H1 (cell line): ENCODE measurements around the gene ZNF592. TPM values are rescaled to one million over a fixed set of nuclear protein-coding genes. Genes with fewer than 3 reads are reported as not detected.

Experiments
- CTCF ChIA-PET: fragments of 300-600 bp; sonication (Branson Sonifier 250); formaldehyde crosslinking; loops from one replicate; lab custom pipeline; 2021; ENCODE audit not compliant: partially characterized antibody; lab: Charles Lee
- POLR2A ChIA-PET: fragments of 300-600 bp; sonication (Branson Sonifier 250); formaldehyde crosslinking; loops from one replicate; lab custom pipeline; 2021; ENCODE audit warnings: inconsistent platforms; ENCODE audit not compliant: partially characterized antibody; lab: Charles Lee
- DNase-seq, 2 experiments: peaks; one replicate each; pipeline versions ENCODE4 v3.0.0 to v3.0.0-alpha.2; 2010 to 2022; ENCODE audit warnings: low spot score in 2 of 2, low read depth in 1 of 2, mixed read lengths in 1 of 2
- FAIRE-seq: peaks from 2 replicates; lab custom pipeline; 2011; peaks lifted over from hg19 to GRCh38; lab: Jason Lieb, UNC
- H2AFZ ChIP-seq: 2 replicates; pipeline ENCODE4 v1.8.1; 2012; ENCODE audit warnings: low read length, inconsistent platforms
- H2AK5ac ChIP-seq: 2 replicates; pipeline ENCODE4 v1.6.1; 2013; ENCODE audit warnings: low read depth, low read length
- H2BK120ac ChIP-seq: replicated peaks from 2 replicates; pipeline ENCODE3; 2013; ENCODE audit warnings: low read depth, low read length, inconsistent platforms
- H2BK12ac ChIP-seq: 2 replicates; pipeline ENCODE4 v1.6.1; 2013; ENCODE audit warnings: low read depth, low read length
- H2BK15ac ChIP-seq: 2 replicates; pipeline ENCODE4 v1.6.1; 2013; ENCODE audit warnings: low read length
- H2BK20ac ChIP-seq: 2 replicates; pipeline ENCODE4 v1.6.1; 2013; ENCODE audit warnings: low read length
- H2BK5ac ChIP-seq: 2 replicates; pipeline ENCODE4 v1.6.1; 2013; ENCODE audit warnings: low read depth, low read length
- H3K14ac ChIP-seq: 2 replicates; pipeline ENCODE4 v1.6.1; 2013; ENCODE audit warnings: inconsistent platforms; ENCODE audit not compliant: insufficient read length
- H3K18ac ChIP-seq: 2 replicates; pipeline ENCODE4 v1.6.1; 2013; ENCODE audit warnings: low read length; ENCODE audit errors: extremely low read depth
- H3K23ac ChIP-seq: 2 replicates; pipeline ENCODE4 v1.6.1; 2013; ENCODE audit warnings: inconsistent platforms; ENCODE audit not compliant: insufficient read length
- H3K23me2 ChIP-seq: 2 replicates; pipeline ENCODE4 v1.6.1; 2013; ENCODE audit warnings: low read depth, low read length
- H3K27ac ChIP-seq: 2 replicates; pipeline ENCODE4 v1.6.1; 2011; ENCODE audit warnings: low read depth, low read length, inconsistent platforms
- H3K27me3 ChIP-seq, 4 experiments: replicated peaks in 1 of 4; 1 replicate in 1 of 4; 2 replicates in 3 of 4; pipeline versions ENCODE4 v1.6.1 to v1.8.1; 2011 to 2013; ENCODE audit warnings: low read length in 3 of 4, mild to moderate bottlenecking in 3 of 4, inconsistent platforms in 2 of 4, mixed read lengths in 2 of 4, moderate library complexity in 1 of 4; ENCODE audit not compliant: control insufficient read depth in 3 of 4, insufficient read depth in 3 of 4; ENCODE audit errors: extremely low read depth in 1 of 4
- H3K36me3 ChIP-seq, 4 experiments: 2 replicates each; pipeline versions ENCODE4 v1.6.1 to v1.8.1; 2011 to 2013; ENCODE audit warnings: mild to moderate bottlenecking in 4 of 4, low read length in 3 of 4, moderate library complexity in 2 of 4, control low read depth in 1 of 4, inconsistent platforms in 1 of 4; ENCODE audit not compliant: insufficient read depth in 4 of 4, control insufficient read depth in 2 of 4
- H3K4ac ChIP-seq: replicated peaks from 2 replicates; pipeline ENCODE3; 2013; ENCODE audit warnings: low read length, low read depth, mixed read lengths, inconsistent platforms; ENCODE audit not compliant: insufficient read length
- H3K4me1 ChIP-seq, 4 experiments: replicated peaks in 1 of 4; 1 replicate in 1 of 4; 2 replicates in 3 of 4; pipeline versions ENCODE4 v1.6.1 to v1.8.1; 2011 to 2013; ENCODE audit warnings: low read length in 3 of 4, inconsistent platforms in 2 of 4, mixed read lengths in 1 of 4; ENCODE audit not compliant: insufficient read depth in 4 of 4, control insufficient read depth in 3 of 4
- H3K4me2 ChIP-seq, 2 experiments: 2 replicates each; pipeline versions ENCODE4 v1.6.1 to v1.8.1; 2011 to 2013; ENCODE audit warnings: low read depth in 2 of 2, low read length in 2 of 2, control low read depth in 1 of 2, inconsistent platforms in 1 of 2, mild to moderate bottlenecking in 1 of 2; ENCODE audit not compliant: insufficient read depth in 1 of 2
- H3K4me3 ChIP-seq, 4 experiments: fragments of 200-600, 300-600 bp in 1 of 4; sonication (generic), shearing (Covaris generic), sonication (Bioruptor Twin) in 1 of 4; 2 replicates each; pipeline versions ENCODE4 v1.5.1 to v1.8.1; 2011 to 2016; ENCODE audit warnings: low read length in 4 of 4, low read depth in 3 of 4, control low read depth in 2 of 4, inconsistent platforms in 2 of 4, mild to moderate bottlenecking in 2 of 4, mixed read lengths in 1 of 4, moderate library complexity in 1 of 4; ENCODE audit not compliant: insufficient read depth in 2 of 4; ENCODE audit errors: extremely low read depth in 1 of 4
- H3K56ac ChIP-seq: replicated peaks from 2 replicates; pipeline ENCODE3; 2013; ENCODE audit warnings: low read depth, mild to moderate bottlenecking, mixed read lengths, low read length, inconsistent platforms; ENCODE audit not compliant: insufficient read length
- H3K79me1 ChIP-seq: 2 replicates; pipeline ENCODE4 v1.6.1; 2013; ENCODE audit warnings: low read depth, low read length, control low read depth
- H3K79me2 ChIP-seq, 2 experiments: 2 replicates each; pipeline versions ENCODE4 v1.6.1 to v1.8.1; 2012 to 2013; ENCODE audit warnings: low read length in 2 of 2, mild to moderate bottlenecking in 2 of 2, inconsistent platforms in 1 of 2; ENCODE audit not compliant: insufficient read depth in 2 of 2, control insufficient read depth in 1 of 2
- H3K9ac ChIP-seq, 4 experiments: replicated peaks in 1 of 4; 1 replicate in 1 of 4; 2 replicates in 3 of 4; pipeline versions ENCODE4 v1.6.1 to v1.8.1; 2011 to 2013; ENCODE audit warnings: low read depth in 3 of 4, low read length in 3 of 4, control low read depth in 2 of 4, mild to moderate bottlenecking in 2 of 4, moderate library complexity in 2 of 4, inconsistent platforms in 1 of 4; ENCODE audit errors: extremely low read depth in 1 of 4
- H3K9me3 ChIP-seq, 2 experiments: 2 replicates each; pipeline versions ENCODE4 v1.6.1 to v1.8.1; 2012 to 2013; ENCODE audit warnings: mild to moderate bottlenecking in 2 of 2, moderate library complexity in 2 of 2, control low read depth in 1 of 2, inconsistent platforms in 1 of 2, low read depth in 1 of 2, low read length in 1 of 2, mixed read lengths in 1 of 2; ENCODE audit not compliant: insufficient read depth in 2 of 2
- H4K20me1 ChIP-seq, 2 experiments: replicated peaks in 1 of 2; 2 replicates each; pipeline versions ENCODE3 to v1.8.1; 2011 to 2013; ENCODE audit warnings: inconsistent platforms in 2 of 2, low read length in 2 of 2, mild to moderate bottlenecking in 1 of 2; ENCODE audit not compliant: insufficient read depth in 2 of 2, control insufficient read depth in 1 of 2
- H4K5ac ChIP-seq: 2 replicates; pipeline ENCODE4 v1.6.1; 2013; ENCODE audit warnings: low read length, low read depth, mixed read lengths, inconsistent platforms; ENCODE audit not compliant: insufficient read length
- H4K8ac ChIP-seq: 2 replicates; pipeline ENCODE4 v1.8.0; 2013; ENCODE audit warnings: mild to moderate bottlenecking, moderate library complexity, low read length, inconsistent platforms; ENCODE audit not compliant: insufficient read depth; ENCODE audit errors: extremely low read depth
- H4K91ac ChIP-seq: replicated peaks from 2 replicates; pipeline ENCODE3; 2013; ENCODE audit warnings: low read length, mixed read lengths, inconsistent platforms; ENCODE audit not compliant: insufficient read length
- BRCA1 ChIP-seq: IDR thresholded peaks from 2 replicates; pipeline ENCODE4 v1.6.1; 2012; ENCODE audit warnings: low read depth, low read length, improper control_type of control experiment
- CREB1 ChIP-seq: IDR thresholded peaks from 2 replicates; pipeline ENCODE4 v1.6.1; 2012; ENCODE audit warnings: inconsistent platforms
- CTBP2 ChIP-seq: IDR thresholded peaks from 2 replicates; pipeline ENCODE4 v1.7.0; 2011; ENCODE audit warnings: borderline replicate concordance, mild to moderate bottlenecking, moderate library complexity, mixed read lengths, low read length; ENCODE audit not compliant: insufficient read depth, insufficient read length
- EP300 ChIP-seq, 2 experiments: IDR thresholded peaks; 1 replicate in 1 of 2; 2 replicates in 1 of 2; pipeline ENCODE4 v1.6.1; 2011 to 2012; ENCODE audit warnings: low read depth in 2 of 2, low read length in 2 of 2, mild to moderate bottlenecking in 2 of 2, borderline replicate concordance in 1 of 2, inconsistent platforms in 1 of 2, moderate library complexity in 1 of 2
- KDM4A ChIP-seq: IDR thresholded peaks from one replicate; pipeline ENCODE4 v1.7.1; 2012; ENCODE audit warnings: low read depth, mild to moderate bottlenecking, moderate library complexity, low read length, inconsistent platforms; ENCODE audit not compliant: severe bottlenecking
- MAFK ChIP-seq: IDR thresholded peaks from 2 replicates; pipeline ENCODE4 v1.6.1; 2012; ENCODE audit warnings: low read depth, mild to moderate bottlenecking, improper control_type of control experiment, low read length
- NANOG ChIP-seq: IDR thresholded peaks from 2 replicates; pipeline ENCODE4 v1.6.1; 2011; ENCODE audit warnings: low read length, low read depth, mild to moderate bottlenecking, inconsistent platforms; ENCODE audit not compliant: insufficient read depth, poor library complexity, severe bottlenecking
- POLR2A ChIP-seq, 2 experiments: IDR thresholded peaks; 1 replicate in 1 of 2; 2 replicates in 1 of 2; pipeline ENCODE4 v1.6.1; 2011; ENCODE audit warnings: low read depth in 2 of 2, low read length in 2 of 2, mild to moderate bottlenecking in 2 of 2; ENCODE audit errors: control extremely low read depth in 1 of 2
- SP2 ChIP-seq: IDR thresholded peaks from 2 replicates; pipeline ENCODE4 v1.6.1; 2012; ENCODE audit warnings: mild to moderate bottlenecking, low read length, inconsistent platforms
- SP4 ChIP-seq: IDR thresholded peaks from 2 replicates; pipeline ENCODE4 v1.6.1; 2012; ENCODE audit warnings: low read length, inconsistent platforms
- TBP ChIP-seq: IDR thresholded peaks from 2 replicates; pipeline ENCODE4 v1.6.1; 2011; ENCODE audit warnings: low read depth, low read length, improper control_type of control experiment
- YY1 ChIP-seq: IDR thresholded peaks from 2 replicates; pipeline ENCODE4 v1.6.1; 2011; ENCODE audit warnings: low read depth, mild to moderate bottlenecking, low read length
- WGBS, 2 experiments: shearing (Covaris generic) in 1 of 2; methylation state at CpG; one replicate each; pipeline versions ENCODE4 v1.1.6 to v1.1.7; 2013 to 2015; ENCODE audit warnings: low lambda C conversion rate in 2 of 2, mixed read lengths in 2 of 2, inconsistent platforms in 1 of 2, low coverage in 1 of 2, missing lambda C conversion rate in 1 of 2; ENCODE audit not compliant: insufficient replicate concordance in 2 of 2, insufficient coverage in 1 of 2, insufficient read length in 1 of 2; ENCODE audit errors: extremely low coverage in 1 of 2, missing lambda C conversion rate in 1 of 2; 5-methylcytosine and 5-hydroxymethylcytosine counted together
- polyA plus RNA-seq, 7 experiments: library from polyadenylated mRNA; depleted of rRNA in 3 of 7; stranded (reverse) in 5 of 7; unstranded in 2 of 7; fragments of >200 nt in 5 of 7; fragments of 200-250 nt in 2 of 7; gene quantifications; 1 replicate in 5 of 7; 2 replicates in 1 of 7; 4 replicates in 1 of 7; pipeline versions ENCODE4 v1.2.1 to v1.2.3, GENCODE V29; 2011 to 2013; ENCODE audit warnings: missing spikeins in 2 of 7, mixed read lengths in 2 of 7
- total RNA-seq: library from RNA; stranded (reverse); fragmentation: NEBNext Ultra II Directional; extraction: Animal tissue kit (Norgen Biotek cat#: 25700); gene quantifications from 2 replicates; pipeline ENCODE4 v1.2.1, GENCODE V29; 2021

Gene ZNF592
- total and polyA plus RNA-seq, 2 of the 8 experiments (the other 6 are each of a cell fraction or from before 2014, with no cell fraction given), result 14.2 to 33.0 TPM

DNA sequence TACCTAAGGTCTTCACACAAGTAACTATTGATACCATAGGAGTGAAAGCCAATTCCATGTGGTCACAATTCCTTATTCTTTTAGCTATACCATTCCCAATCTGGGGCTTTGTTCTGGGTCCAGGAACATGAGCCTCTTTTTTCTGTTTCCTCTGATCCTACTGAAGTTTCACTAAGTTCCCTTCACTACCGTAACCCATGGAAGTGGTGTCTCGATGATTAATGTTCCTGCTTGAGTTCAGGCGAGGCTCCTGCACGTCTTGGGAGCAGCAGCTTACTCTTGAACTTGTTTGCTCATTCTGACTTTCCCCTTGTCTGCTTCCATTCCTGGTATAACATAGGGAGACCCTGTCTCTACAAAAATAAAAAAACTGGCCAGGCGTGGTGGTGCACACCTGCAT, 23.6 kb downstream of the ZNF592 start:
- Histone ChIP-seq H3K18ac (no peak overlapping the region), H2BK120ac (no peak overlapping the region), H2BK20ac (no peak overlapping the region), H4K8ac (no peak overlapping the region), H3K4me3 (no peak overlapping the region), H3K9me3 (no peaks in the 10 kb centered on the region), H2BK15ac (no peak overlapping the region), H3K9ac (no peak overlapping the region; a peak in 1 of 7 replicates), H2BK12ac (no peak overlapping the region), H3K56ac (no peak overlapping the region), H3K27me3 (no peaks in the 10 kb centered on the region), H3K4me1 (no peaks in the 10 kb centered on the region), H3K79me2 (peaks cover 0 to 7% of the 10 kb centered on the region in 2 experiments; a peak in 2 of 4 replicates), H3K27ac (no peak overlapping the region), H3K36me3 (peaks cover 0 to 3% (median 0%) of the 10 kb centered on the region in 4 experiments; a peak in 2 of 8 replicates), H4K5ac (no peak overlapping the region), H2AK5ac (no peak overlapping the region), H3K23ac (no peak overlapping the region), H2BK5ac (no peak overlapping the region), H3K79me1 (peaks cover 7% of the 10 kb centered on the region), H3K4ac (no peak overlapping the region), H3K4me2 (no peak overlapping the region), H4K91ac (no peak overlapping the region), H3K14ac (no peak overlapping the region), H4K20me1 (peaks cover 2 to 7% of the 10 kb centered on the region in 2 experiments), H2AFZ (no peak overlapping the region), H3K23me2 (no peaks in the 10 kb centered on the region; the same call in 1 of the 2 replicates)
- POLR2A ChIA-PET, result interaction anchor here (1.3 kb wide), 1 partner anchor 25 kb away, joined by 3 read pairs; no protein-coding TSS in a partner anchor
- FAIRE-seq (no peak), DNase-seq (no peak)
- CTCF ChIA-PET, result interaction anchor here (0.6 to 2.3 kb wide), 3 partner anchors 37 to 95 kb away, joined by 3 to 4 read pairs (median 4); no protein-coding TSS in a partner anchor
- 97% methylated on average over 5 of the region's 5 CpGs; no CpG with 5 or more reads in 1 of the 2 experiments for WGBS, 2 experiments
- TF ChIP-seq SP4 (no peak), CREB1 (no peak), MAFK (no peak), TBP (no peak), BRCA1 (no peak), KDM4A (no peak), NANOG (no peak), SP2 (no peak), YY1 (no peak), CTBP2 (no peak), EP300 (IDR thresholded peaks at IDR 0.05; ENCODE audit: borderline replicate concordance in 1 of 2, low read depth in 2 of 2, low read length in 2 of 2) (no peak), POLR2A (IDR thresholded peaks at IDR 0.05; ENCODE audit: control extremely low read depth in 1 of 2, low read depth in 2 of 2, low read length in 2 of 2) (no peak)
